SK-N-SH treated with all-trans-retinoic acid at 6 μM for 48 hours (cell line): Measurements from ENCODE around the gene PTX3.

ENCODE experiments used
- ATAC-seq: fragments of 200-7000 bp; cut with Tn5 transposase; 3 replicates; pipeline ENCODE4 v1.9.1; 2020; ENCODE audit warnings: mild to moderate bottlenecking, moderate library complexity
- ARNTL ChIP-seq: fragments of 450-650 bp; formaldehyde crosslinking; IDR thresholded peaks from 2 replicates; pipeline ENCODE4 v1.5.0; 2020; ENCODE audit warnings: low read depth, mild to moderate bottlenecking, moderate library complexity, borderline replicate concordance
- BACH2 ChIP-seq: fragments of 250-450 bp; sonication (Bioruptor Pico); IDR thresholded peaks from 2 replicates; pipeline ENCODE4 v1.9.0; 2021; ENCODE audit warnings: mild to moderate bottlenecking, borderline replicate concordance
- CREB5 ChIP-seq: fragments of 250-450 bp; sonication (Bioruptor Pico); IDR thresholded peaks from 2 replicates; pipeline ENCODE4 v1.5.1; 2020; ENCODE audit warnings: low read depth, mild to moderate bottlenecking, moderate library complexity
- CSDC2 ChIP-seq: fragments of 250-450 bp; sonication (Bioruptor Pico); IDR thresholded peaks from 2 replicates; pipeline ENCODE4 v1.5.0; 2020; ENCODE audit warnings: mild to moderate bottlenecking, moderate library complexity
- CSRNP3 ChIP-seq: fragments of 250-450 bp; sonication (Bioruptor Pico); IDR thresholded peaks from 2 replicates; pipeline ENCODE4 v1.5.1; 2021; ENCODE audit warnings: mild to moderate bottlenecking, moderate library complexity
- ESRRG ChIP-seq: fragments of 250-450 bp; sonication (Bioruptor Pico); IDR thresholded peaks from 2 replicates; pipeline ENCODE4 v1.6.1; 2021; ENCODE audit warnings: mild to moderate bottlenecking
- GLIS3 ChIP-seq: fragments of 250-450 bp; sonication (Bioruptor Pico); IDR thresholded peaks from 2 replicates; pipeline ENCODE4 v1.5.0; 2020; ENCODE audit warnings: mild to moderate bottlenecking, moderate library complexity
- ISL1 ChIP-seq: fragments of 250-450 bp; sonication (Bioruptor Pico); IDR thresholded peaks from 2 replicates; pipeline ENCODE4 v2.1.2; 2022; ENCODE audit warnings: mild to moderate bottlenecking, moderate library complexity
- OSR1 ChIP-seq: fragments of 250-450 bp; sonication (Bioruptor Pico); IDR thresholded peaks from 2 replicates; pipeline ENCODE4 v1.8.0; 2022; ENCODE audit warnings: moderate library complexity, mild to moderate bottlenecking, inconsistent platforms
- POU6F1 ChIP-seq: fragments of 250-450 bp; sonication (Bioruptor Pico); IDR thresholded peaks from 2 replicates; pipeline ENCODE4 v1.8.0; 2021; ENCODE audit warnings: low read depth, mild to moderate bottlenecking, moderate library complexity, borderline replicate concordance
- PPARA ChIP-seq: fragments of 250-450 bp; sonication (Bioruptor Pico); IDR thresholded peaks from 2 replicates; pipeline ENCODE4 v1.5.0; 2020; ENCODE audit warnings: mild to moderate bottlenecking, borderline replicate concordance
- RARB ChIP-seq: fragments of 250-450 bp; sonication (Bioruptor Pico); IDR thresholded peaks from 2 replicates; pipeline ENCODE4 v1.8.0; 2021; ENCODE audit warnings: mild to moderate bottlenecking, moderate library complexity
- SNAI2 ChIP-seq: fragments of 250-450 bp; sonication (Bioruptor Pico); IDR thresholded peaks from 2 replicates; pipeline ENCODE4 v1.5.0; 2020; ENCODE audit warnings: mild to moderate bottlenecking, moderate library complexity
- TCF4 ChIP-seq: fragments of 250-450 bp; sonication (Bioruptor Pico); IDR thresholded peaks from 2 replicates; pipeline ENCODE4 v1.8.0; 2021; ENCODE audit warnings: mild to moderate bottlenecking, moderate library complexity, borderline replicate concordance
- TSHZ2 ChIP-seq: fragments of 250-450 bp; sonication (Bioruptor Pico); IDR thresholded peaks from 2 replicates; pipeline ENCODE4 v1.5.0; 2020; ENCODE audit warnings: mild to moderate bottlenecking, moderate library complexity
- ZC3H10 ChIP-seq: fragments of 250-450 bp; sonication (Bioruptor Pico); IDR thresholded peaks from 2 replicates; pipeline ENCODE4 v1.5.1; 2021; ENCODE audit warnings: mild to moderate bottlenecking, moderate library complexity
- ZFP3 ChIP-seq: fragments of 250-450 bp; sonication (Bioruptor Pico); IDR thresholded peaks from 2 replicates; pipeline ENCODE4 v1.5.0; 2020; ENCODE audit warnings: mild to moderate bottlenecking, moderate library complexity
- ZFP30 ChIP-seq: fragments of 450-650 bp; formaldehyde crosslinking; IDR thresholded peaks from 2 replicates; pipeline ENCODE4 v1.5.0; 2022; ENCODE audit warnings: mild to moderate bottlenecking, moderate library complexity
- ZNF565 ChIP-seq: fragments of 450-650 bp; formaldehyde crosslinking; conservative IDR thresholded peaks from 2 replicates; pipeline ENCODE4 v1.5.0; 2020; ENCODE audit warnings: low read depth, mild to moderate bottlenecking, moderate library complexity
- ZNF8 ChIP-seq: fragments of 450-650 bp; formaldehyde crosslinking; IDR thresholded peaks from 2 replicates; pipeline ENCODE4 v1.5.0; 2020; ENCODE audit warnings: mild to moderate bottlenecking, moderate library complexity

Gene PTX3

GRCh38 chr3:157460253-157460652, 23.6 kb downstream of the PTX3 start:
- ATAC-seq: peak; percentile 75
- TF ChIP-seq ISL1 (CRISPR knock-in tag) (no peak), GLIS3 (CRISPR knock-in tag) (no peak), TCF4 (CRISPR knock-in tag) (no peak), ZNF8 (CRISPR knock-in tag) (no peak), ZC3H10 (CRISPR knock-in tag) (no peak)

GRCh38 chr3:157463816-157464215, 27.2 kb downstream of the PTX3 start:
- no peak for ATAC-seq
- TF ChIP-seq TCF4 (CRISPR knock-in tag) (no peak), ZNF8 (CRISPR knock-in tag) (no peak), ZNF565 (CRISPR knock-in tag) (no peak), RARB (CRISPR knock-in tag) (no peak), CREB5 (no peak)

GRCh38 chr3:157464321-157464720, 27.7 kb downstream of the PTX3 start:
- no peak for TF ChIP-seq ISL1 (CRISPR knock-in tag)
- TF ChIP-seq ZC3H10 (CRISPR knock-in tag): no peak
- TF ChIP-seq PPARA (CRISPR knock-in tag): no peak
- no peak for TF ChIP-seq POU6F1 (CRISPR knock-in tag)
- no peak for TF ChIP-seq BACH2 (CRISPR knock-in tag)
- peak; percentile 32; the same call in 2 of the 3 replicates for ATAC-seq

GRCh38 chr3:157465741-157466140, 29.1 kb downstream of the PTX3 start:
- ATAC-seq: no peak; the same call in 2 of the 3 replicates

GRCh38 chr3:157467200-157467599, 30.6 kb downstream of the PTX3 start:
- TF ChIP-seq CSDC2 (CRISPR knock-in tag) (no peak), OSR1 (CRISPR knock-in tag) (no peak), ARNTL (no peak), ESRRG (CRISPR knock-in tag) (no peak), ZNF565 (CRISPR knock-in tag) (no peak), ISL1 (CRISPR knock-in tag) (no peak), ZNF8 (CRISPR knock-in tag) (no peak), ZC3H10 (CRISPR knock-in tag) (no peak), SNAI2 (CRISPR knock-in tag) (no peak), TSHZ2 (CRISPR knock-in tag) (no peak), CSRNP3 (CRISPR knock-in tag) (no peak), ZFP30 (no peak)
- no peak for ATAC-seq

More at GRCh38 chr3:157465741-157466140, 29.1 kb downstream of the PTX3 start:
- no peak for TF ChIP-seq CSDC2 (CRISPR knock-in tag)
- TF ChIP-seq ZFP3: no peak
